ENCODE measurements around the gene EFCAB6. TPM values are rescaled to one million over a fixed set of nuclear protein-coding genes. Genes with fewer than 3 reads are reported as not detected.

Gene EFCAB6
- total and polyA plus RNA-seq, 8 donors, result 2.0 to 5.5 (median 3.5) TPM

DNA sequence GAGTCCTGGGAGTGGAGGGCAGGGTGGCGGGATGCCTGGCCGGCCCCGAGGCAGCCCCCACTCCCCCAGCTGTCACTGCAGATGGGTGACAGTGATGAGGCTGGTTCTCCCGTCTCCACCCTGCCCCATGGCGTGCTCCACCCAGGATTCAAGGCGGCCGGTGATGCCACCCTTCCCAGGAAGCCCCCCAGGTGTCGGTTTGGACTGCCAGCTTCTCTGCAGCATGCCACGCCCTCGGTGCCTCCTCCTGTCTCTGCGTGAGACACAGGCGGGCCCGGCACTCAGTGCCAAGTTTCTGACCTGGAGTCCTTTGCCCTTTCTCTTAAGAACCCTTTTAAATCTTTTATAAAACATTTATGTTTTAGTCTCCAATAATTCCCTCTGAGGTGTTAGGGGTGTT is 328.8 kb downstream of the EFCAB6 start:
- ATAC-seq (no peak), DNase-seq (peak in 1 of 4 donors; percentile 57)
- Histone ChIP-seq H3K9me3 (no peaks in the 10 kb centered on the region), H3K4me3 (no peak overlapping the region), H3K4me1 (peaks cover 0 to 6% of the 10 kb centered on the region in 2 donors), H3K27ac (no peak overlapping the region), H3K36me3 (no peaks in the 10 kb centered on the region), H3K27me3 (peaks cover 0 to 47% of the 10 kb centered on the region in 2 donors)
- TF ChIP-seq CTCF (IDR thresholded peaks at IDR 0.05), result no peak
- intact Hi-C loops (cut with DNase I), result no loop called here

- peak in 1 of 4 donors; percentile 43 for DNase-seq
- Histone ChIP-seq H3K36me3 (no peaks in the 10 kb centered on the region), H3K9me3 (no peaks in the 10 kb centered on the region), H3K4me1 (peaks cover 0 to 6% of the 10 kb centered on the region in 2 donors), H3K27me3 (peaks cover 0 to 38% of the 10 kb centered on the region in 2 donors), H3K4me3 (no peak overlapping the region), H3K27ac (no peak overlapping the region)
- intact Hi-C loops (cut with DNase I), result no loop called here
- TF ChIP-seq CTCF (IDR thresholded peaks at IDR 0.05), result no peak
- ATAC-seq, result no peak
Measured at GRCh38 chr22:43482318-43482625, 329.8 kb downstream of the EFCAB6 start.

DNA sequence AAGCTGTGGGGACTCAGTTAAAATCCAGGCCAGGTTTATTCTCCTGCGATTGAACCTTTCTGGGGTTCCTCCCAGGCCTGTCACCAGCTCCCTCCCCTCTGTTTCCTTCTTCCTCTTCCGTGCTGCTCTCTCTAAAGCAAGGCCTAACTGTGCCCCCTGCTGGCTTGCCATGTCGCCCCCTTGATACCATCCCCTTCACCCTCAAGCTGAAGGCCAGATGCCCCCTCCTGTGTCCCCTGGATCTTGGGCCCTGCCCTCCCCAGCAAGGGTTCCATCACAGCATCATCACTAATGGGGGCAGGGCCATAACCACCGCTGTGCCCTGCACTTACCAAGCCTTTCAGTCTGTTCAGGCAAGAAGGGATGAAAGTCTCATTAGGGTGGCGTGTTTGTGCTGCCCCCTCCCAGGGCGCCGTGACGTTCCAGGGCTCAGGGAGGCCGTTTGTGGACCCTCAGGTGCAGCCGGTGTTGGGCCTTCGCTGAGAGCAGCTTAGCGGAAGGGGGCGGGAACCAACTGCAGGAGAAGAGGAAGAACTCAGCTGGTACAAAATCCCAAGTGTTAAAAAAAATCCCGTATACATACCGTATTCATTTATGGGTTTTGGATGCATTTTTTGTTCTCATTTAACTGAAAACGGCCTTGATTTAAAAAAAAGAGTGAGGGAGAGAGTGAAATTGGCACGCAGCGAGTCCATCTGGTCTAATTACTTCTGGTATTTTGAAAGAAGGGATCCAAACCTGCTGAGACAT is 330.4 kb downstream of the EFCAB6 start:
- H3K4me1 ChIP-seq, result peaks cover 0 to 6% of the 10 kb centered on the region in 2 donors
- no peak overlapping the region for H3K27ac ChIP-seq
- H3K9me3 ChIP-seq, result no peaks in the 10 kb centered on the region
- no peaks in the 10 kb centered on the region for H3K36me3 ChIP-seq
- TF ChIP-seq CTCF (IDR thresholded peaks at IDR 0.05), result no peak
- intact Hi-C loops (cut with DNase I), result no loop called here
- H3K4me3 ChIP-seq, result no peak overlapping the region
- peaks cover 0 to 32% of the 10 kb centered on the region in 2 donors for H3K27me3 ChIP-seq
- ATAC-seq (peak; percentile 33), DNase-seq (peak in 2 of 4 donors; percentile 17 to 48)

GRCh38 chr22:43479962-43480361 is 332.1 kb downstream of the EFCAB6 start:
- Histone ChIP-seq H3K4me1 (peaks cover 0 to 6% of the 10 kb centered on the region in 2 donors), H3K36me3 (no peaks in the 10 kb centered on the region), H3K27ac (no peak overlapping the region), H3K4me3 (no peak overlapping the region), H3K27me3 (peaks cover 0 to 19% of the 10 kb centered on the region in 2 donors), H3K9me3 (no peaks in the 10 kb centered on the region)
- no peak for TF ChIP-seq CTCF (IDR thresholded peaks at IDR 0.05)
- peak in 1 of 4 donors; percentile 39 for DNase-seq
- intact Hi-C loops (cut with DNase I), result no loop called here
- no peak for ATAC-seq

GRCh38 chr22:43479301-43479950 is 332.7 kb downstream of the EFCAB6 start:
- H3K36me3 ChIP-seq, result no peaks in the 10 kb centered on the region
- intact Hi-C loops (cut with DNase I), result no loop called here
- no peak overlapping the region for H3K4me3 ChIP-seq
- H3K27ac ChIP-seq, result no peak overlapping the region
- peaks cover 0 to 17% of the 10 kb centered on the region in 2 donors for H3K27me3 ChIP-seq
- DNase-seq (peak in 1 of 4 donors; percentile 38), ATAC-seq (no peak)
- TF ChIP-seq CTCF (IDR thresholded peaks at IDR 0.05), result no peak
- H3K4me1 ChIP-seq, result peaks cover 0 to 6% of the 10 kb centered on the region in 2 donors
- H3K9me3 ChIP-seq, result no peaks in the 10 kb centered on the region

Data from left lung (tissue), 10 donors.